MM.1S (cell line): ENCODE data around the gene TERT.

ENCODE experiments used
- EZH2 ChIP-seq: fragments of 300-600 bp; sonication (generic); optimal IDR thresholded peaks from 2 replicates; pipeline ENCODE3; 2017; ENCODE audit warnings: low read depth, mild to moderate bottlenecking, antibody characterized with exemption, low read length, mixed read lengths
- EZH2phosphoT487 ChIP-seq: fragments of 300-600 bp; sonication (generic); IDR thresholded peaks from 2 replicates; pipeline ENCODE4 v1.6.1; 2018; ENCODE audit warnings: antibody characterized with exemption, low read length
- TF ChIP-seq, protein P1 (sequence below): fragments of 300-600 bp; sonication (generic); IDR thresholded peaks from 2 replicates; pipeline ENCODE4 v1.5.1; 2016; ENCODE audit warnings: antibody characterized with exemption, low read length, mixed read lengths

- TF ChIP-seq EZH2phosphoT487 (no peak), EZH2 (no peak)
- TF ChIP-seq, protein P1, sequence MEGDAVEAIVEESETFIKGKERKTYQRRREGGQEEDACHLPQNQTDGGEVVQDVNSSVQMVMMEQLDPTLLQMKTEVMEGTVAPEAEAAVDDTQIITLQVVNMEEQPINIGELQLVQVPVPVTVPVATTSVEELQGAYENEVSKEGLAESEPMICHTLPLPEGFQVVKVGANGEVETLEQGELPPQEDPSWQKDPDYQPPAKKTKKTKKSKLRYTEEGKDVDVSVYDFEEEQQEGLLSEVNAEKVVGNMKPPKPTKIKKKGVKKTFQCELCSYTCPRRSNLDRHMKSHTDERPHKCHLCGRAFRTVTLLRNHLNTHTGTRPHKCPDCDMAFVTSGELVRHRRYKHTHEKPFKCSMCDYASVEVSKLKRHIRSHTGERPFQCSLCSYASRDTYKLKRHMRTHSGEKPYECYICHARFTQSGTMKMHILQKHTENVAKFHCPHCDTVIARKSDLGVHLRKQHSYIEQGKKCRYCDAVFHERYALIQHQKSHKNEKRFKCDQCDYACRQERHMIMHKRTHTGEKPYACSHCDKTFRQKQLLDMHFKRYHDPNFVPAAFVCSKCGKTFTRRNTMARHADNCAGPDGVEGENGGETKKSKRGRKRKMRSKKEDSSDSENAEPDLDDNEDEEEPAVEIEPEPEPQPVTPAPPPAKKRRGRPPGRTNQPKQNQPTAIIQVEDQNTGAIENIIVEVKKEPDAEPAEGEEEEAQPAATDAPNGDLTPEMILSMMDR: no peak
Observed at GRCh38 chr5:1241509-1242080, 53.3 kb downstream of the TERT start.
